ENCODE measurements around the gene MGRN1.

MGRN1 gene

GRCh38 chr16:4624015-4624826 is at the start of gene MGRN1:
Gene MGRN1 (plus strand): TSS chr16:4624826. CDS start chr16:4624961, 135 bp downstream.
- peak; percentile 93 for DNase-seq

- no peak for DNase-seq
Measured at GRCh38 chr16:4574919-4575705, 49.5 kb upstream of the MGRN1 start.

GRCh38 chr16:4576008-4576407 is 48.6 kb upstream of the MGRN1 start:
- no peak for DNase-seq

- peak; percentile 77 for DNase-seq
Measured at GRCh38 chr16:4578961-4579530, 45.6 kb upstream of the MGRN1 start.

GRCh38 chr16:4580250-4580649 is 44.4 kb upstream of the MGRN1 start:
- DNase-seq: no peak

- no peak for DNase-seq
Measured at GRCh38 chr16:4583906-4584305, 40.7 kb upstream of the MGRN1 start.

GRCh38 chr16:4586291-4586690 is 38.3 kb upstream of the MGRN1 start:
- DNase-seq: no peak

GRCh38 chr16:4588386-4588785 is 36.2 kb upstream of the MGRN1 start:
- no peak for DNase-seq

- no peak for DNase-seq
Measured at GRCh38 chr16:4588961-4589360, 35.7 kb upstream of the MGRN1 start.

GRCh38 chr16:4591191-4591590 is 33.4 kb upstream of the MGRN1 start:
- DNase-seq: no peak

GRCh38 chr16:4591706-4592470 is 32.7 kb upstream of the MGRN1 start:
- no peak for DNase-seq

- no peak for DNase-seq
Measured at GRCh38 chr16:4593086-4593485, 31.5 kb upstream of the MGRN1 start.

GRCh38 chr16:4594433-4595410 is 29.9 kb upstream of the MGRN1 start:
- no peak for DNase-seq

GRCh38 chr16:4597174-4597573 is 27.5 kb upstream of the MGRN1 start:
- no peak for DNase-seq

GRCh38 chr16:4599037-4599436 is 25.6 kb upstream of the MGRN1 start:
- DNase-seq: no peak

GRCh38 chr16:4599545-4599944 is 25.1 kb upstream of the MGRN1 start:
- no peak for DNase-seq

- no peak for DNase-seq
Measured at GRCh38 chr16:4601036-4601863, 23.4 kb upstream of the MGRN1 start.

GRCh38 chr16:4601864-4602186 is 22.8 kb upstream of the MGRN1 start:
- DNase-seq: no peak

GRCh38 chr16:4602331-4602730 is 22.3 kb upstream of the MGRN1 start:
- no peak for DNase-seq

- no peak for DNase-seq
Measured at GRCh38 chr16:4603624-4604170, 20.9 kb upstream of the MGRN1 start.

- no peak for DNase-seq
Measured at GRCh38 chr16:4604401-4604800, 20.2 kb upstream of the MGRN1 start.

Data from NCI-H510A treated with DMSO at 0.1 percent for 48 hours (cell line).